Left lung (tissue), 10 donors: ENCODE data around the gene TMEM14C. TPM values are rescaled to one million over a fixed set of nuclear protein-coding genes. Genes with fewer than 3 reads are reported as not detected.

Experiments used
- ATAC-seq: fragments of 200-7000 bp; cut with Tn5 transposase; one replicate; pipeline ENCODE4 v1.9.1; 2020; ENCODE audit warnings: moderate library complexity
- DNase-seq, 4 donors: peaks; one replicate each; pipeline ENCODE4 v3.0.0-alpha.2; 2013 to 2020
- H3K27ac ChIP-seq, 2 donors: fragments of 200-600 bp; sonication (generic) in 1 of 2; one replicate each; pipeline versions ENCODE4 v1.5.0 to v1.8.0; 2020 to 2021
- H3K27me3 ChIP-seq, 2 donors: fragments of 200-600 bp; sonication (generic) in 1 of 2; one replicate each; pipeline versions ENCODE4 v1.5.0 to v1.8.0; 2020 to 2021
- H3K36me3 ChIP-seq, 2 donors: fragments of 200-600 bp; sonication (generic) in 1 of 2; one replicate each; pipeline versions ENCODE4 v1.5.0 to v1.8.0; 2020 to 2021
- H3K4me1 ChIP-seq, 2 donors: fragments of 200-600 bp; one replicate each; pipeline ENCODE4 v1.8.0; 2021
- H3K4me3 ChIP-seq, 2 donors: fragments of 200-600 bp; sonication (generic) in 1 of 2; one replicate each; pipeline versions ENCODE4 v1.5.0 to v1.8.0; 2020 to 2021; ENCODE audit warnings: mild to moderate bottlenecking in 1 of 2
- H3K9me3 ChIP-seq, 2 donors: fragments of 200-600 bp; sonication (generic) in 1 of 2; one replicate each; pipeline versions ENCODE4 v1.5.0 to v1.8.0; 2020 to 2021
- CTCF ChIP-seq, 2 donors: fragments of 200-600 bp; sonication (generic) in 1 of 2; IDR thresholded peaks; one replicate each; pipeline versions ENCODE4 v1.5.0 to v1.8.0; 2021; ENCODE audit warnings: antibody characterized with exemption in 2 of 2
- intact Hi-C, 2 donors: fragments of 100-400 bp; cut with DNase I; formaldehyde crosslinking; loops; one replicate each; pipeline versions ENCODE4 v1.11.2 to v1.14.2; 2022
- polyA plus RNA-seq, 6 donors: library from polyadenylated mRNA; unstranded; fragments of 120-200 nt; gene quantifications; one replicate each; pipeline ENCODE4 v1.2.1, GENCODE V29; 2013; ENCODE audit not compliant: insufficient read length in 6 of 6
- total RNA-seq, 2 donors: library from RNA; stranded (reverse); fragmentation: NEBNext Ultra II Directional; extraction: Animal tissue kit (Norgen Biotek cat#: 25700); gene quantifications; one replicate each; pipeline ENCODE4 v1.2.1, GENCODE V29; 2021
- donor health status: DM: no; HTN: yes; CAD: no.
- donor health status: DM: no; HTN: no; CAD: no.

The TMEM14C gene
- total and polyA plus RNA-seq, 8 donors = 81.8 to 154 (median 147) TPM

GRCh38 chr6:10721850-10722569 lies 860 bp upstream of the TMEM14C start:
- Histone ChIP-seq H3K27ac (peak overlapping the region; percentile 86 to 87), H3K36me3 (peaks cover 0 to 14% of the 10 kb centered on the region in 2 donors), H3K4me3 (peak overlapping the region; percentile 57 to 65), H3K27me3 (no peaks in the 10 kb centered on the region), H3K9me3 (peaks cover 0 to 10% of the 10 kb centered on the region in 2 donors), H3K4me1 (peaks cover 10 to 41% of the 10 kb centered on the region in 2 donors)
- TF ChIP-seq CTCF (IDR thresholded peaks at IDR 0.05) = no peak
- intact Hi-C loops = no loop called here
- ATAC-seq (no peak), DNase-seq (no peak)

- peaks cover 10 to 42% of the 10 kb centered on the region in 2 donors for H3K4me1 ChIP-seq
- H3K36me3 ChIP-seq = peaks cover 0 to 14% of the 10 kb centered on the region in 2 donors
Observed at GRCh38 chr6:10722570-10722819, 375 bp upstream of the TMEM14C start.

DNA sequence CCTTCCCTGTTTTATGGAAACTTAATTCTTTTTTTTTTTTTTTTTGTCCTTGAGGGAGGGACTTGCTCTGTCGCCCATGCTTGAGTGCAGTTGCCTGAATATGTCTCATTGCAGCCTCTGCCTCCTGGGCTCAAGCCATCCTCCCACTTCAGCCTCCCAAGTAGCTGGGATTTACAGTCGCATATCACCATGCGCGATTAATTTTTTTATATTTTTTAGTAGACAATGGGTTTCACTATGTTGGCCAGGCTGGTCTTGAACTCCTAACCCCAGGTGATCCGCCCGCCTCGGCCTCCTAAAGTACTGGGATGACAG lies 654 bp downstream of the TMEM14C start:
- no peak for DNase-seq
- H3K36me3 ChIP-seq = peaks cover 0 to 14% of the 10 kb centered on the region in 2 donors
- intact Hi-C loops = no loop called here
- no peaks in the 10 kb centered on the region for H3K27me3 ChIP-seq
- peak overlapping the region; percentile 57 to 65 for H3K4me3 ChIP-seq
- H3K27ac ChIP-seq = peak overlapping the region; percentile 86 to 87
- ATAC-seq = peak; percentile 4
- H3K9me3 ChIP-seq = peaks cover 0 to 5% of the 10 kb centered on the region in 2 donors
- H3K4me1 ChIP-seq = peaks cover 10 to 42% of the 10 kb centered on the region in 2 donors
- no peak for TF ChIP-seq CTCF (IDR thresholded peaks at IDR 0.05)

More at GRCh38 chr6:10722570-10722819, 375 bp upstream of the TMEM14C start:
- peaks cover 0 to 10% of the 10 kb centered on the region in 2 donors for H3K9me3 ChIP-seq
- peak overlapping the region; percentile 86 to 87 for H3K27ac ChIP-seq
- no peaks in the 10 kb centered on the region for H3K27me3 ChIP-seq
- DNase-seq (no peak), ATAC-seq (no peak)
- TF ChIP-seq CTCF (IDR thresholded peaks at IDR 0.05) = no peak
- peak overlapping the region; percentile 57 to 65 for H3K4me3 ChIP-seq
- intact Hi-C loops = no loop called here

- ATAC-seq (no peak), DNase-seq (no peak)
- Histone ChIP-seq H3K36me3 (peaks cover 0 to 28% of the 10 kb centered on the region in 2 donors), H3K27ac (peak overlapping the region in 1 of 2 donors; percentile 0), H3K4me3 (no peak overlapping the region), H3K4me1 (peaks cover 10 to 38% of the 10 kb centered on the region in 2 donors), H3K9me3 (no peaks in the 10 kb centered on the region), H3K27me3 (no peaks in the 10 kb centered on the region)
- no peak for TF ChIP-seq CTCF (IDR thresholded peaks at IDR 0.05)
- intact Hi-C loops = no loop called here
Observed at GRCh38 chr6:10725044-10725443, 2.2 kb downstream of the TMEM14C start.

DNA sequence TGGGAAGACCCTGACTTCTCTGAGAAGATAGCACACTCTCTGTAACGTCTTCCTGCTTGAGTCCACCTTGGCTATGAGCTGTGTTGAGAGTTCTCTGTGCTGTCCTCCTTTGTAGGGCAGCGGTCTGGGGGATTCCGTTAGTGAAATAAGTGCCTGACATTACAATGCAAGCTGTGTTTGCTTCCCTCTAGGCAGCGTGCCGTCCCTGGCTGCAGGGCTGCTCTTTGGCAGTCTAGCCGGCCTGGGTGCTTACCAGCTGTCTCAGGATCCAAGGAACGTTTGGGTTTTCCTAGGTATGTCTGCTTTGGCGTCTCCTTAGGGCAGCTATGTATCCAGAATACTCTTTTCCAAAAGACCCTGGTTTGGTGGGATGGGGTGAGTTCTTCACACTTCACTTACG lies 2.8 kb downstream of the TMEM14C start:
- H3K4me3 ChIP-seq = no peak overlapping the region
- no peak for ATAC-seq
- H3K4me1 ChIP-seq = peaks cover 10 to 36% of the 10 kb centered on the region in 2 donors
- H3K27me3 ChIP-seq = no peaks in the 10 kb centered on the region
- H3K27ac ChIP-seq = no peak overlapping the region
- no peaks in the 10 kb centered on the region for H3K9me3 ChIP-seq
- peaks cover 0 to 35% of the 10 kb centered on the region in 2 donors for H3K36me3 ChIP-seq
- DNase-seq = no peak
- TF ChIP-seq CTCF (IDR thresholded peaks at IDR 0.05) = no peak
- intact Hi-C loops = no loop called here
